ENCODE measurements around the gene ISG20.

Gene ISG20

DNA sequence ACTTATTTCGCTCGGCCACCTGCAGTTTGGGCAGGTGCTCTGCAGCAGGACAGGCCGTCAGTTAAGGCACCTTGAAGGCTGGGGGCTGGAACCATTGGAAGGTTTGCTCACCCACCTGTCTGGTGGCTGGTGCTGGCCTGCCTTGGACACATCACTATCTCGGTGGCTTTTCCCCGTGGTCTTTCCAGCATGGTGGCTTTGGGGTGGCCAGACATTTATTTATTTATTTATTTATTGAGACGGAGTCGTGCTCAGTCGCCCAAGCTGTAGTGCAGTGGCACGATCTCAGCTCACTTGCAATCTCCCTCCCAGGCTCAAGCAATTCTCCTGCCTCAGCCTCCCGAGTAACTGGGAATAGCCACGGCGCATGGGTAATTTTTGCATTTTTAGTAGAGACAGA lies 11.7 kb downstream of the ISG20 start:
- intact Hi-C loops (cut with DNase I): no loop called here
- DNase-seq: peak in 1 of 10 donors; percentile 35

DNA sequence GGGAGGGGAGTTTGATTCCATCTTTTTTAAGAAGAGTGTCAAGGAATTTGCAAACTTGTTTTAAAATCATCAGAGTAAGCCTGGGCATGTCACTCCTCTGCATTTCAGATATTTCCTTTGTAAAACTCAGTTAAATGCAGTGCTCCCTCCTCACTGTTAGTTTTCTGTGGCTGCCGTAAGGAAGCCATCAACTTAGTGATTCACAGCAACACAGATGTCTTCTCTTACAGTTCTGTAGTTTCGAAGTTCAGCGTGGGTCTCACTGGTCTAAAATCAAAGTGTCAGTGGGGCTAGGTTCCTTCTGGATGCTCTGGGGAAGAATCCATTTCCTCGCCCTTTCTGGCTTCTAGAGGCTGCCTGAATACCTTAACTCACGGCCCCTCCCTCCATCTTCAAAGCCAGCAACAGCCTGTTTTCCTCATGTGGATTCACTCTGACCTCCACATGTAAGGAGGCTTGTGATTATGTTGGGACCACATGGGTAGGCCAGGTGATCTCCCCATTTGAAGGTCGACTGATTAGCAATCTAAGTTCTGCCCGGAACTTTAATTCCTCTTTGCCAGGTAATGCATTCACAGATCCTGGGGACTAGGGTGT lies 12.4 kb downstream of the ISG20 start:
- intact Hi-C loops (cut with DNase I): no loop called here
- no peak for DNase-seq

DNA sequence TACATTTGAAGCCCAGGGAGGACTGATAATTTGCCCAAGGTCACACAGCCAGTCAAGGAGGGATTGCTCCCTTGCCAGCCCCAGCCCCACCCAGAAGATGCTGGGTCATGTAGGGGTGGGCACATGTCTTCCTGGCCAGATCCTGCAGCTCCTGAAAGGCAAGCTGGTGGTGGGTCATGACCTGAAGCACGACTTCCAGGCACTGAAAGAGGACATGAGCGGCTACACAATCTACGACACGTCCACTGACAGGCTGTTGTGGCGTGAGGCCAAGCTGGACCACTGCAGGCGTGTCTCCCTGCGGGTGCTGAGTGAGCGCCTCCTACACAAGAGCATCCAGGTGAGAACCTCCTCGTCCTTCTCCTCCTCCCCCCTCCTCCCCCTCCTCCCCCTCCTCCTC lies 13.2 kb downstream of the ISG20 start:
- intact Hi-C loops (cut with DNase I): no loop called here
- peak in 1 of 10 donors; percentile 11 for DNase-seq

DNA sequence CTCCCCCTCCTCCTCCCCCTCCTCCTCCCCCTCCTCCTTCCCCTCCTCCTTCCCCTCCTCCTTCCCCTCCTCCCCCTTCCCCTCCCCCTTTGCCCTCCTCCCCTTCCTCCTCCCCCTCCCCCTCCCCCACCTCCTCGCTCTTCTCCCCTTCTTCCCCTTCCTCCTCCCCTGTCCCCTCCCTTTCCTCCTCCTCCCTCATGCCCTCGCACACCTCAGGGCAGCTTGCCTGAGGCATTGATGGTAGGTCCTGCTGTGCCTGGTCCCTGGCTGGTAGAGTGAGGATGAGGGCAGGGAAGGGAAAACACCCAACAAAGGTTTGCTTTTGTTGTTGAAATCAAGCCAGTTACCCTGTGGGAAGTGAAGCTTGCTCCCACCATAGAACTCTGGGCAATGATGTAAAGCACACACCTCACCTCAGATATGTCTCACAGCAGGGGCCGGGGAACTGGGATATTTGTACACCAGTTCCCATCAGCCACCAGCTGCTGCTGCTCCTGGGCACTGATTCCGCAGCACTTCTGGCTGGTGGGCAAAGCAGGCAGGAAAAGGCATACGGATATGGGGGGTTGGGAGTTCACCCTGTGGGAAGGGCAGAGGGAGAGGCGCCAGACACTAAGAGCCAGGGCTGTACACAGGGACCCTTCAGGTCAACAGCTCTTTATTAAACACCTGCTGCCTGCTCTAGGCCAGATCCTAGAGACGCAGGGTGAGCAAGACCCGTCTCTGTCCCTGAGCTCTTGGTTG lies 13.8 kb downstream of the ISG20 start:
- intact Hi-C loops (cut with DNase I): no loop called here
- no peak for DNase-seq

DNA sequence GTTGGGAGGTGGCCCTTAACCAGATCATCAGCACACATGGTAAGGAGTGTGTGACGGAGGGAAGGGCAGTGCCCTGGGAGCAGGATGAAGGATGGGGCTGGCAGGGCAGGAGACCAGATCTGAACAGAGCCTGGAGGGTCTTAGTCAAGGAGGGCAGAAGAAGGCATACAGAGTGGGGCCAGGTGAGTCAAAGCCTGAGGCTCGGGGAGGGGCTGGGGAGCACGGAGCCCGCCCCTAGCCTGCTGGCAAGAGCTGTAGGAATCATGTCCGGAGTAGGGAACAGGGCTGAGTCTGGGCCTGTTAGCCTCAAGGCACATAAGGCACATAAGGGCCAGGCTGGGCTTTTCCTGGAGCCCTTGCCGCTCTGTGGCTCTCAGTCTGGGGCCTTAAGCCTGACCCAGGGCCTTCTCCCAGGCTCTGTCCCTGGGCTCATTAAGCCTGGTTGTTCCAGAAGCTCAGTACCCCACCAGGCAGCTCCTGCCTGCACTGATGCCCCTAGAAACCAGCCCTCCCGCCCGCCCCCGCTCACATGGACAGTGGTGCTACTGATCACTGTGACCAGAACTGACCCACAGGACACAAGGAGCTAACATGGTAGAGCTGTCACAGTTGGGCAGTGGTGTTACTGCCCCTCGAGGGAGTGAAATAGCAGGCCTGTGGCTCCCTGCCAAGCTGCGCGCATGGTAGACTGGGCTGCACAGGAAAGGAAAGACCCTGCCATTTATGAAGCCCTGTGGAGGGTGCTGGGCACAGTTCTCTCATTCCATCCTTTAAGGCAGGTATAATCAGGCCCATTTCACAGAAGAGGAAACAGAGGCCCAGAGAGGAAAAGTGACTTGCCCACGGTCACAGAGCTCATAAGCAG lies 14.6 kb downstream of the ISG20 start:
- no peak for DNase-seq
- intact Hi-C loops (cut with DNase I): no loop called here

DNA sequence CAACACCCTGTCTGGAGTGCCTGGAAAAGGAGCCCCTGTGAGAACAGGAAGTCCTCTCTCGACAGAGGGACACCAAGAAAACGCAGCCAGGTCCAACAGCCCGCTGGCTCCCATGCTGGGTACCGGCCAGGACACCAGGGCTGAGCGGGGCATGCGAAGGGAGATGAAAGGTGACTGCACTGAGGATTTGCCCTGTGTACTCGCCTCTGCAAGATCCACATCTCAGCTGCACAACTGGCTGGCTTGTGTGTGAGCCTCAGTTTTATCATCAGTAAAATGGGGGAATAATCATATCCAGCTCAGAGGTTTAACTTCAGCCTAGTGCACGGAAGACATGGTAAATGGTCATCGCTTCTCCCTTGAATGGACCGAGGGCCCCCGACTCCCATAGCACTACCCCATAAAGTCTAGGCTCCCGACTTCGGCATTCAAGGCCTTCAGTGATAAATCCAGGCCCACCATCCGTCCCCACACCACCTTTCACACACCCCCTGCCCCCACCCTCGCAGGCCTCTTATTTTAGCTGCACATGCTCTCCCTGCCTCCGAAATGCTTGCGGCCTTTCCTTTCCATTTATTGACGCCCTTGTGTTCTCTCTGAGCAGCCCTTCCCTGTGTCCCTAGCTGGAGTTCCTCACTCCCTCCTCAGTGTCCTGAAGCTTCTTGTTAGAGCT lies 15.8 kb downstream of the ISG20 start:
- intact Hi-C loops (cut with DNase I): no loop called here
- peak in 1 of 10 donors; percentile 29 for DNase-seq

DNA sequence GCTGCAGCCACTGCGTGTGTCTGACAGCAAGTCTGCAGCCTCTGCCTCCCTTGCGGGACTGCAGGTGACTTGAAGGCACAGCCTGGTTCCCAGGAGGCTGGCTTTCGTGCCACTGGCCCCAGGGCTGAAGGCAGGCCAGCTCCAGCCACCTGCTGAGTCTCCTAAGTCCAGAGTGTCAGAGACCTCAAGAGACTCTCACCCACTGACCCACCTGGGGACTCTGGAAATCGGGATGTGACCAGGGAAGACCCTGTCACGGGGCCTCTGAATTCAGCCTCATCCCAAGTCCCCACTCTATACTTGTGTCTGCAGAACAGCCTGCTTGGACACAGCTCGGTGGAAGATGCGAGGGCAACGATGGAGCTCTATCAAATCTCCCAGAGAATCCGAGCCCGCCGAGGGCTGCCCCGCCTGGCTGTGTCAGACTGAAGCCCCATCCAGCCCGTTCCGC lies 16.3 kb downstream of the ISG20 start:
- intact Hi-C loops (cut with DNase I): no loop called here

DNA sequence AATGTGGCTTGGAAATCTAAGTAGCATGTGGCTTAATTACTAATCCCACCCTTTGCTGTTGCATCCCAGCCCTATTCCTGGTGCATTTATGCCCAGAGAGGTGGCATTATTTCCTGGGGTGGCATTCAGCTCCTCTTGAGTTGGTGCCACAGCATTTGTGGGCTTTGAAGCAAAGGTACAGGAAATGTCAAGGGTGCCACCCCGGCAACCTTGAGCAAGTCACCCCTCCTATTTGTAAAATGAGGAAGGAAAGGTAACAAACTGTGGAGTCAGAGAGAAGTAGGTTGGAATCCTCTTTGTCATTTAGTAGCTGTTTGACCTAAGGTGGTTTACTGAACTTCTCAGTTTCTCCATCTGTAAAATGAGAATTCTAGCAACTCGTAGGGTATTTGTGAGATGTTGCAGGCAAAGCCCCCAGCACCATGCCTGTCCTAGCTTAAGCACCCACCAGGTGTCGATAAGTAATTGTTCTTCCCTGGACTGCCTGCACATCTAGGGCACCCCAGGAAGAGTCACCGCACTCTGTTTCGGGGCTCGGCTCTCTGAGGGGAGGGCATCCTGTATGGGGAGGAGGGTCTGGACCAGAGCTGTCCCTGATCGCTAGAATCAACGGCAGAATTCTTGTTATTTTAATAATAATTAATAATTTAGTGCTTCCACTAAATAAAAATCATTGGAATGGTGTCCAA lies 17.1 kb downstream of the ISG20 start:
- peak in 1 of 10 donors; percentile 16 for DNase-seq
- intact Hi-C loops (cut with DNase I): no loop called here

More for the DNA sequence above, 16.3 kb downstream of the ISG20 start:
- peak in 1 of 10 donors; percentile 53 for DNase-seq

- peak in 1 of 10 donors; percentile 61 for DNase-seq
- intact Hi-C loops (cut with DNase I): no loop called here
Observed at GRCh38 chr15:88656760-88657221, 18.0 kb downstream of the ISG20 start.

DNA sequence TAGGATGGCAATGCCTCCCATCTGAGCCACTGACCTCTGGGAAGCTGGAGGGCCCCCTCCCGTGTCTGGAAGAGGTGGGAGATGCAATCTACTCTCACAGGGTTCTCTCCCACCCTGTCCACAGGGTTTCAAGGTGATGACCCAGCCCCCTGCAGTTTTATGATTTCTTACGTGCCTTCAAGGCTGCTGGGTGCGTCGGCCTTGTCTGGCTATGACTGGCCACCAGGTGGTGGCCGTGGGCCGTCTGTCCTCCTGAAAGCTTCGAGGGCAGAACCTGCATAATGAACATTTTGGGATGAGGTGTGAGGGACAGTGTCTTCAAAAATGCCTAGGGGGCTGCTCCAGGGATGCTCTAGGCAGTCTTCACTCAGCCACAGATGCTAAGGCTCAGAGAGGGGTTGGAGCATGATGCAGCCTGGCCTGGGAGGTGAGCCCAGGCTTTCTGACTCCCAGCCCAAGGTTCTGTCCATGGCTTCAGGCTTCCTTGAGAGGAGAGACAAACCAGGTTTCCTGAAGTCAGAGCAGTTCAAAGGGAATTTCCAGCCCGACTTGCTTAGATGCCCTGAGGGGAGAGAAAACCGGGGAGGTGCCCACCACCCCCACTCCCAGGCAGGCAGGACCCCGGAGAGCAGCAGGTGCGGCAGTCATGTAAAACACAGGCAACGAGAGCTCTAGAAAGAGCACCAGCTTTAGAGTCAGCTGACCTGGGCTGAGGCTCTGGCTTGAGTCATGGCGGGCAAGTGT lies 18.7 kb downstream of the ISG20 start:
- peak in 7 of 10 donors; percentile 41 to 94 (median 63) for DNase-seq
- intact Hi-C loops (cut with DNase I): loop anchor here (1.0 kb wide), 1 partner anchor 177 kb away; no protein-coding TSS in a partner anchor

DNA sequence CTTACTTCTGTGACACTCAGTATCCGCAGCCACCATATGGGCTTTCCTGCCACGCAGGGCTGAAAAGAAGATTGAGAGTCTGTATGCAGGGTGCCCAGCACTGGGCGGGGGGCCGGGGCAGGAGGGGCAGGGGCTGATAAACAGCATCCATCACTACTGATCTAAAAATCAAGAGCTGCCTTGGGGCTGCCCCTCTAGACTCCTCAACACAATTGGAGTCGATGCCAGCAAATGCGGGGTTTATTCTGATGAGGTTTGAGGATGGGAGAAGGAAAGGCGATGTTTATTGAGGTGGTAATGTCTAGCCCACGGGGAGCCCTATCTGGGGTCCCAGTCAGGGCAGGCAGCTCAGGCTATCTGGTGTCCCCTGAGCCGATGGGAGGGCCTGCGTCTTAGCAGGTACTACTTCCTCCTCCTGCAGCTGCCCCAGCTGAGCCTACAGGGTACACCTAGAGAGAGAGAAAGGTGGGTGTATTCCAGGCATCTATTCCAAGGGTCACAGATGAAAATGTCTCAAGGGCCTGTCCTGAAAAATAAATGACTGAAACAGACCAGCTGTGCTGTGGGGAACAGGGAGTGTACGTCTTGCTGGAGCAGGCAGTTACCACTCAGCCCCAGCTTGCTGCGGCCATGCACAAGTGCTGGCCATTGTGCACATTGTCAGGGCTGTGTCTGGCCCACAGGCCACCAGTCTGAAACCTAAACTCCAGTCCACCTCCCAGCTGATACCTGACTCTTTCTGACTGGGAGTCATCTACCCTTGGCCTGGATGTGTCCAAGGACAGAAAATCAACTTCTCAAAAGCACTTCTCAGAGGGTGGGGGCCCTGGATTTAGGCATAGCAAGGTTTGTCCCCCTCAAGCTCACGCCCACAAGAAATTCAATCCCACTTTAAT lies 19.5 kb downstream of the ISG20 start:
- intact Hi-C loops (cut with DNase I): loop anchor here (1.0 kb wide), 1 partner anchor 176 kb away; no protein-coding TSS in a partner anchor
- DNase-seq: peak in 1 of 10 donors; percentile 58

- intact Hi-C loops (cut with DNase I): loop anchor here (1.0 kb wide), 1 partner anchor 175 kb away; no protein-coding TSS in a partner anchor
- DNase-seq: peak in 5 of 10 donors; percentile 32 to 92 (median 61)
Observed at GRCh38 chr15:88658972-88659931, 20.4 kb downstream of the ISG20 start.

- intact Hi-C loops (cut with DNase I): loop anchor here (5.0 kb wide), 1 partner anchor 184 kb away; no protein-coding TSS in a partner anchor
- DNase-seq: no peak
Observed at GRCh38 chr15:88661041-88661700, 22.4 kb downstream of the ISG20 start.

DNA sequence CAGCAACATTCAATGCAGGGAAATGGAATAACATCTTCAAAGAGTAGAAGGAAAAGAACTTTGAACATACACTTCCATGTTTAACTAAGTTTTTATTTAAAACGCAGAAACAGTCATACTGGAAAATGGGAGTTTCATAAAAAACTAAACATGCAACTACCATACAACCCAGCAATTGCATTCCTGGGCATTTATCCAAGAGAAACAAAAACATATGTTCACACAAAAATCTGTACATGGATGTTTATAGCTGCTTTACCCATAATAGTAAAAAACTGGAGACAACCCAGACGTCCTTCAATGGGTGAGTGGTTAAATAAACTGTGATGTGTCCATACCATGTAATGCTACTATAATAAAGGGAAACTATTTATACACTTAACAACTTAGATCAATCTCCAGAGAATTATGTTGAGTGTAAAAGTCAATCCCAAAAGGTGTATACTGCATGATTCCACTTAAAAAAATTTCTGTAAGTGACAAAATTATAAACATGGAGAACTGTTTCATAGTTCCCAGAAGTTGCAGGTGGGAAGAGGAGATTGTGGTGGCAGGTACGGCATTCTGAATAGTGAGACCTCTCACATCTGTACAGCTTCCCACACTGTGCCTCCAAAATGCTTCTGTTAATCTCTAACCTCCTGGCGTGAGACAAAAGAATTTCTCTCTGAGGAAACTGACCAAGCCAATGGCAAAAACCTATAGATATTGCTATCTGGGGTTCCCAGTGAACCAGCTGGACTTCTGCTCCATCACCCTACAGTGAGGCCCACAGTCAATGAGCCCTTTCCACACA lies 23.1 kb downstream of the ISG20 start:
- DNase-seq: no peak
- intact Hi-C loops (cut with DNase I): loop anchor here (5.0 kb wide), 1 partner anchor 185 kb away; no protein-coding TSS in a partner anchor

DNA sequence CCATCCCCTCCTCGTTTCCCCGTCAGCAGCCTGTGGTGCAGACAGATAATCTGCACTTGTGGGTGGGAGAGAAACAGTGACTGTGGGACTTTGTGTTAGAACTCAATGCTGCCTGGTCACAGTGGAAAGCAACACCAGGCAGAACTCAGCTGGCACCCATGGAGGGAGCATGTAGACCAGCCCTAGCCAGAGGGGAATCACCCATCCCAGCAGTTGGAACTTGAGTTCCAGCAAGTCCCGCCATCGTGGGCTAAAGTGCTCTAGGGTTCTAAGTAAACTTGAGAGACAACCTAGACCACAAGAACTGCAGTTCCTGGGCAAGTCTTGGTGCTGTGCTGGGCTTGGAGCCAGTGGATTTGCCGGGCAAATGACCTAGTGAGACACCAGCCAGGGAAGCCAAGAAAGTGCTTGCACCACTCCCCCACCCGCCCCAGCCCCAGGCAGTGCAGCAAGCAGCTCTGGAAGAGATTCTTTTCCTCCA lies 24.4 kb downstream of the ISG20 start:
- peak in 1 of 10 donors; percentile 35 for DNase-seq
- intact Hi-C loops (cut with DNase I): loop anchor here (5.0 kb wide), 1 partner anchor 186 kb away; no protein-coding TSS in a partner anchor
